OCI-LY7 (cell line): ENCODE data around the gene CHN1.

Experiments used
- CTCF ChIP-seq: fragments of 200-600 bp; sonication (generic); conservative IDR thresholded peaks from 2 replicates; pipeline ENCODE4 v1.5.1; 2014; ENCODE audit warnings: mild to moderate bottlenecking, antibody characterized with exemption, low read length, moderate library complexity, mixed read lengths
- EZH2phosphoT487 ChIP-seq: fragments of 200-600 bp; sonication (generic); IDR thresholded peaks from 2 replicates; pipeline ENCODE4 v1.6.1; 2018; ENCODE audit warnings: low read depth, borderline replicate concordance, mild to moderate bottlenecking, mixed run types, antibody characterized with exemption, low read length, moderate library complexity, mixed read lengths

- TF ChIP-seq CTCF (no peak), EZH2phosphoT487 (no peak)
Measured at GRCh38 chr2:174841936-174842335, 163.2 kb downstream of the CHN1 start.
